Karpas-422 (cell line): ENCODE data around the gene PRR19. TPM values are rescaled to one million over a fixed set of nuclear protein-coding genes. Genes with fewer than 3 reads are reported as not detected.

Source experiments
- DNase-seq: peaks from one replicate; pipeline ENCODE4 v3.0.0-alpha.2; 2015
- H2AFZ ChIP-seq: fragments of 200-600 bp; sonication (generic); 2 replicates; pipeline ENCODE4 v1.6.1; 2014; ENCODE audit warnings: antibody characterized with exemption, low read length, mixed read lengths
- H3K27ac ChIP-seq: fragments of 200-600 bp; sonication (generic); 2 replicates; pipeline ENCODE4 v1.5.1; 2014; ENCODE audit warnings: mild to moderate bottlenecking, low read length, moderate library complexity
- H3K27me3 ChIP-seq: fragments of 200-600 bp; sonication (generic); 2 replicates; pipeline ENCODE4 v1.6.1; 2014; ENCODE audit warnings: low read length, mixed read lengths
- H3K36me3 ChIP-seq: fragments of 200-600 bp; sonication (generic); 2 replicates; pipeline ENCODE4 v1.6.1; 2014; ENCODE audit warnings: low read length, mixed read lengths; ENCODE audit not compliant: insufficient read depth
- H3K4me1 ChIP-seq: fragments of 200-600 bp; sonication (generic); 2 replicates; pipeline ENCODE4 v1.6.1; 2014; ENCODE audit warnings: mild to moderate bottlenecking, low read length, mixed read lengths
- H3K4me2 ChIP-seq: fragments of 200-600 bp; sonication (generic); 2 replicates; pipeline ENCODE4 v1.6.1; 2014; ENCODE audit warnings: low read length, low read depth, mild to moderate bottlenecking; ENCODE audit not compliant: poor library complexity, severe bottlenecking
- H3K4me3 ChIP-seq: fragments of 200-600 bp; sonication (generic); 2 replicates; pipeline ENCODE4 v1.5.1; 2014; ENCODE audit warnings: mild to moderate bottlenecking, antibody characterized with exemption, low read length, mixed read lengths
- H3K79me2 ChIP-seq: fragments of 200-600 bp; sonication (generic); 2 replicates; pipeline ENCODE4 v1.6.1; 2014; ENCODE audit warnings: mild to moderate bottlenecking, low read length, mixed read lengths
- H3K9ac ChIP-seq: fragments of 200-600 bp; sonication (generic); 2 replicates; pipeline ENCODE4 v1.6.0; 2014; ENCODE audit warnings: low read length
- H3K9me2 ChIP-seq: fragments of 200-600 bp; sonication (generic), shearing (Covaris generic); replicated peaks from 2 replicates; pipeline ENCODE4 v1.6.0; 2014; ENCODE audit warnings: mild to moderate bottlenecking, low read length, moderate library complexity; ENCODE audit not compliant: insufficient read depth
- H3K9me3 ChIP-seq: fragments of 300-700, 200-600 bp; sonication (generic); 2 replicates; pipeline ENCODE4 v1.6.1; 2014; ENCODE audit warnings: low read length, mixed read lengths
- H4K20me1 ChIP-seq: fragments of 200-600 bp; sonication (generic); 2 replicates; pipeline ENCODE4 v1.6.1; 2014; ENCODE audit warnings: mild to moderate bottlenecking, antibody characterized with exemption, low read length, low read depth; ENCODE audit not compliant: insufficient read depth
- total RNA-seq: library from RNA; depleted of rRNA; stranded (reverse); fragments of >200 nt; shearing (Covaris generic); gene quantifications from 2 replicates; pipeline ENCODE4 v1.2.3, GENCODE V29; 2014; ENCODE audit warnings: low replicate concordance

The PRR19 gene
- total RNA-seq, 1 experiment from 2014 or later, result 1.2 TPM

- Histone ChIP-seq H4K20me1 (0 out of 2 replicates have a peak, but pooled peaks cover 8% of the 10 kb centered on the region), H3K79me2 (no peaks in the 10 kb centered on the region)
These were observed 9.6 kb upstream of the PRR19 start for GRCh38 chr19:42292042-42292960.

GRCh38 chr19:42292963-42293362, 9.0 kb upstream of the PRR19 start:
- 0 out of 2 replicates have a peak, but pooled peaks cover 5% of the 10 kb centered on the region for H4K20me1 ChIP-seq
- no peak overlapping the region for H2AFZ ChIP-seq
- H3K4me3 ChIP-seq, result no peak overlapping the region
- peaks cover 11% of the 10 kb centered on the region for H3K36me3 ChIP-seq
- H3K27ac ChIP-seq, result no peak overlapping the region
- H3K9me2 ChIP-seq, result no peaks in the 10 kb centered on the region
- H3K4me2 ChIP-seq, result no peak overlapping the region
- peaks cover 10% of the 10 kb centered on the region for H3K4me1 ChIP-seq
- H3K9ac ChIP-seq, result no peak overlapping the region
- H3K27me3 ChIP-seq, result no peaks in the 10 kb centered on the region
- DNase-seq, result no peak
- no peaks in the 10 kb centered on the region for H3K79me2 ChIP-seq
- H3K9me3 ChIP-seq, result no peaks in the 10 kb centered on the region

More at GRCh38 chr19:42292042-42292960, 9.6 kb upstream of the PRR19 start:
- Histone ChIP-seq H3K27me3 (no peaks in the 10 kb centered on the region), H3K9ac (no peak overlapping the region), H3K4me3 (no peak overlapping the region), H3K4me1 (peaks cover 10% of the 10 kb centered on the region), H3K27ac (no peak overlapping the region), H3K9me2 (no peaks in the 10 kb centered on the region), H3K36me3 (peaks cover 14% of the 10 kb centered on the region), H3K9me3 (no peaks in the 10 kb centered on the region), H2AFZ (no peak overlapping the region), H3K4me2 (no peak overlapping the region)
- no peak for DNase-seq

- no peak overlapping the region for H3K27ac ChIP-seq
- no peaks in the 10 kb centered on the region for H3K9me3 ChIP-seq
- no peak overlapping the region for H3K4me3 ChIP-seq
- H4K20me1 ChIP-seq, result 0 out of 2 replicates have a peak, but pooled peaks cover 5% of the 10 kb centered on the region
- H2AFZ ChIP-seq, result no peak overlapping the region
- no peaks in the 10 kb centered on the region for H3K79me2 ChIP-seq
- no peak overlapping the region for H3K9ac ChIP-seq
- H3K4me2 ChIP-seq, result no peak overlapping the region
- H3K9me2 ChIP-seq, result no peaks in the 10 kb centered on the region
- H3K36me3 ChIP-seq, result peaks cover 8% of the 10 kb centered on the region
- peaks cover 10% of the 10 kb centered on the region for H3K4me1 ChIP-seq
- H3K27me3 ChIP-seq, result no peaks in the 10 kb centered on the region
- no peak for DNase-seq
These were observed 8.4 kb upstream of the PRR19 start for GRCh38 chr19:42293540-42293939.

GRCh38 chr19:42293948-42294347, 8.0 kb upstream of the PRR19 start:
- no peak for DNase-seq
- H3K4me3 ChIP-seq, result no peak overlapping the region
- H3K27ac ChIP-seq, result no peak overlapping the region
- H3K9me2 ChIP-seq, result no peaks in the 10 kb centered on the region
- H3K4me1 ChIP-seq, result peaks cover 10% of the 10 kb centered on the region
- no peak overlapping the region for H2AFZ ChIP-seq
- H3K9ac ChIP-seq, result no peak overlapping the region
- H3K27me3 ChIP-seq, result no peaks in the 10 kb centered on the region
- H3K9me3 ChIP-seq, result no peaks in the 10 kb centered on the region
- peaks cover 8% of the 10 kb centered on the region for H3K36me3 ChIP-seq
- no peaks in the 10 kb centered on the region for H3K79me2 ChIP-seq
- 0 out of 2 replicates have a peak, but pooled peaks cover 5% of the 10 kb centered on the region for H4K20me1 ChIP-seq
- H3K4me2 ChIP-seq, result no peak overlapping the region

- Histone ChIP-seq H2AFZ (no peak overlapping the region), H3K4me2 (no peak overlapping the region), H3K27ac (no peak overlapping the region), H3K9ac (no peak overlapping the region), H3K9me3 (no peaks in the 10 kb centered on the region), H3K27me3 (no peaks in the 10 kb centered on the region), H3K4me3 (no peak overlapping the region), H3K36me3 (peaks cover 8% of the 10 kb centered on the region), H4K20me1 (0 out of 2 replicates have a peak, but pooled peaks cover 5% of the 10 kb centered on the region), H3K4me1 (peaks cover 10% of the 10 kb centered on the region), H3K79me2 (no peaks in the 10 kb centered on the region), H3K9me2 (no peaks in the 10 kb centered on the region)
- DNase-seq, result no peak
These were observed 7.3 kb upstream of the PRR19 start for GRCh38 chr19:42294471-42295137.

- Histone ChIP-seq H3K4me3 (no peak overlapping the region), H3K4me1 (peaks cover 10% of the 10 kb centered on the region), H3K9me2 (no peaks in the 10 kb centered on the region), H3K36me3 (peaks cover 8% of the 10 kb centered on the region; the same call in 1 of the 2 replicates), H2AFZ (no peak overlapping the region), H4K20me1 (0 out of 2 replicates have a peak, but pooled peaks cover 5% of the 10 kb centered on the region), H3K27ac (0 out of 2 replicates have a peak overlapping the region, but pooled peaks have one; percentile 25), H3K9me3 (no peaks in the 10 kb centered on the region), H3K79me2 (no peaks in the 10 kb centered on the region), H3K27me3 (no peaks in the 10 kb centered on the region), H3K9ac (no peak overlapping the region), H3K4me2 (no peak overlapping the region)
- DNase-seq, result peak; percentile 71
These were observed 6.6 kb upstream of the PRR19 start for GRCh38 chr19:42295342-42295741.

- H3K9ac ChIP-seq, result no peak overlapping the region
- H3K36me3 ChIP-seq, result peaks cover 8% of the 10 kb centered on the region; the same call in 1 of the 2 replicates
- H3K27ac ChIP-seq, result 0 out of 2 replicates have a peak overlapping the region, but pooled peaks have one; percentile 25
- H3K27me3 ChIP-seq, result no peaks in the 10 kb centered on the region
- no peak overlapping the region for H3K4me3 ChIP-seq
- H4K20me1 ChIP-seq, result 0 out of 2 replicates have a peak, but pooled peaks cover 5% of the 10 kb centered on the region
- peak; percentile 95 for DNase-seq
- H3K4me2 ChIP-seq, result no peak overlapping the region
- no peaks in the 10 kb centered on the region for H3K79me2 ChIP-seq
- H3K9me3 ChIP-seq, result no peaks in the 10 kb centered on the region
- H2AFZ ChIP-seq, result no peak overlapping the region
- H3K4me1 ChIP-seq, result peaks cover 9% of the 10 kb centered on the region
- no peaks in the 10 kb centered on the region for H3K9me2 ChIP-seq
These were observed 6.0 kb upstream of the PRR19 start for GRCh38 chr19:42295831-42296525.
